Activated B cell treated with CpG ODN at 0.5 μM for 24 hours (primary cell): Measurements from ENCODE around the gene PLA2G5. TPM values are rescaled to one million over a fixed set of nuclear protein-coding genes. Genes with fewer than 3 reads are reported as not detected.

Source experiments
- ATAC-seq: fragments of 200-7000 bp; cut with Tn5 transposase; one replicate; pipeline ENCODE4 v1.10.0; 2021; ENCODE audit warnings: low read depth, mild to moderate bottlenecking, moderate library complexity
- CTCF ChIA-PET: fragments of 350-600 bp; sonication (Branson Sonifier 250); formaldehyde crosslinking; loops from one replicate; lab custom pipeline; 2021; ENCODE audit warnings: antibody characterized with exemption; lab: Charles Lee
- POLR2A ChIA-PET: fragments of 350-600 bp; sonication (Branson Sonifier 250); formaldehyde crosslinking; loops from one replicate; lab custom pipeline; 2021; ENCODE audit warnings: antibody characterized with exemption; lab: Charles Lee
- DNase-seq: peaks from one replicate; pipeline ENCODE4 v3.0.0; 2022
- H3K27ac Mint-ChIP-seq: one replicate; pipeline ENCODE4 v1.8.0; 2020; ENCODE audit warnings: mixed read lengths
- H3K27me3 Mint-ChIP-seq: one replicate; pipeline ENCODE4 v1.8.0; 2021; ENCODE audit warnings: mixed read lengths
- H3K36me3 Mint-ChIP-seq: one replicate; pipeline ENCODE4 v1.8.0; 2021; ENCODE audit warnings: low read depth, mixed read lengths
- H3K4me1 Mint-ChIP-seq: one replicate; pipeline ENCODE4 v1.8.0; 2021; ENCODE audit warnings: mixed read lengths
- H3K4me3 Mint-ChIP-seq: one replicate; pipeline ENCODE4 v1.8.0; 2020; ENCODE audit warnings: mild to moderate bottlenecking, mixed read lengths
- H3K9me3 Mint-ChIP-seq: one replicate; pipeline ENCODE4 v1.8.0; 2020; ENCODE audit warnings: mixed read lengths
- intact Hi-C: fragments of 100-400 bp; cut with micrococcal nuclease; formaldehyde crosslinking; loops from one replicate; pipeline ENCODE4 v1.15.1; 2024
- total RNA-seq: library from RNA; stranded (reverse); gene quantifications from 2 replicates; pipeline ENCODE4 v1.2.3, GENCODE V29; 2022
- TF ChIP-seq, protein P1 (sequence below): fragments of 200-600 bp; IDR thresholded peaks from one replicate; pipeline ENCODE4 v1.8.0; 2022; ENCODE audit warnings: antibody characterized with exemption, mild to moderate bottlenecking

The PLA2G5 gene
- total RNA-seq, 1 donor from 2014 or later, result not detected

DNA sequence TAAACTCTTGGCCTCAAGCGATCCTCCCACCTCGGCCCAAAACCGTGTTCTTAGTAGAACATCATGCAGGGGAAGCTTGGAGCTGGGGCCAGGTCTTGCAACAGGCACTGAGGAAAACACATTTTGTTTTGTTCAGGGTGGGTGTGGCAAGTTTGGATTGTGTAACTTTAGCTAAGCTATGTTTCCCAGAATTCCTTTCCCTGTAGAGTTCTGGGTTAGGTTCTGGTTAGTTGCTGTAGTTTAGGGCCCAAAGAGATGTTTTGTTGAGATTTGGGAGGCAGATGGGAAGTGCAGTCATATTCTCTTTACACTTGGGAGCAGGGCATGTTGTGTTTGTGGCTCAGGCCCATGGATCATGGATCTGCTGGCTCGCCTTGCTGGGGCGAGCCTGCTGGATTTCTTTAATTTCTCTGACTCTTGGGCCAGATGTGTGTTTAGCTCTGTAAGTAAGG lies 24.0 kb downstream of the PLA2G5 start:
- Mint-ChIP-seq H3K4me3 (no peak overlapping the region), H3K27ac (no peak overlapping the region), H3K9me3 (no peaks in the 10 kb centered on the region), H3K36me3 (no peaks in the 10 kb centered on the region), H3K4me1 (no peaks in the 10 kb centered on the region), H3K27me3 (no peaks in the 10 kb centered on the region)
- CTCF ChIA-PET, result no interaction called here
- DNase-seq (no peak), ATAC-seq (no peak)
- intact Hi-C loops, result no loop called here
- TF ChIP-seq, protein P1, sequence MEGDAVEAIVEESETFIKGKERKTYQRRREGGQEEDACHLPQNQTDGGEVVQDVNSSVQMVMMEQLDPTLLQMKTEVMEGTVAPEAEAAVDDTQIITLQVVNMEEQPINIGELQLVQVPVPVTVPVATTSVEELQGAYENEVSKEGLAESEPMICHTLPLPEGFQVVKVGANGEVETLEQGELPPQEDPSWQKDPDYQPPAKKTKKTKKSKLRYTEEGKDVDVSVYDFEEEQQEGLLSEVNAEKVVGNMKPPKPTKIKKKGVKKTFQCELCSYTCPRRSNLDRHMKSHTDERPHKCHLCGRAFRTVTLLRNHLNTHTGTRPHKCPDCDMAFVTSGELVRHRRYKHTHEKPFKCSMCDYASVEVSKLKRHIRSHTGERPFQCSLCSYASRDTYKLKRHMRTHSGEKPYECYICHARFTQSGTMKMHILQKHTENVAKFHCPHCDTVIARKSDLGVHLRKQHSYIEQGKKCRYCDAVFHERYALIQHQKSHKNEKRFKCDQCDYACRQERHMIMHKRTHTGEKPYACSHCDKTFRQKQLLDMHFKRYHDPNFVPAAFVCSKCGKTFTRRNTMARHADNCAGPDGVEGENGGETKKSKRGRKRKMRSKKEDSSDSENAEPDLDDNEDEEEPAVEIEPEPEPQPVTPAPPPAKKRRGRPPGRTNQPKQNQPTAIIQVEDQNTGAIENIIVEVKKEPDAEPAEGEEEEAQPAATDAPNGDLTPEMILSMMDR, result no peak
- POLR2A ChIA-PET, result no interaction called here

DNA sequence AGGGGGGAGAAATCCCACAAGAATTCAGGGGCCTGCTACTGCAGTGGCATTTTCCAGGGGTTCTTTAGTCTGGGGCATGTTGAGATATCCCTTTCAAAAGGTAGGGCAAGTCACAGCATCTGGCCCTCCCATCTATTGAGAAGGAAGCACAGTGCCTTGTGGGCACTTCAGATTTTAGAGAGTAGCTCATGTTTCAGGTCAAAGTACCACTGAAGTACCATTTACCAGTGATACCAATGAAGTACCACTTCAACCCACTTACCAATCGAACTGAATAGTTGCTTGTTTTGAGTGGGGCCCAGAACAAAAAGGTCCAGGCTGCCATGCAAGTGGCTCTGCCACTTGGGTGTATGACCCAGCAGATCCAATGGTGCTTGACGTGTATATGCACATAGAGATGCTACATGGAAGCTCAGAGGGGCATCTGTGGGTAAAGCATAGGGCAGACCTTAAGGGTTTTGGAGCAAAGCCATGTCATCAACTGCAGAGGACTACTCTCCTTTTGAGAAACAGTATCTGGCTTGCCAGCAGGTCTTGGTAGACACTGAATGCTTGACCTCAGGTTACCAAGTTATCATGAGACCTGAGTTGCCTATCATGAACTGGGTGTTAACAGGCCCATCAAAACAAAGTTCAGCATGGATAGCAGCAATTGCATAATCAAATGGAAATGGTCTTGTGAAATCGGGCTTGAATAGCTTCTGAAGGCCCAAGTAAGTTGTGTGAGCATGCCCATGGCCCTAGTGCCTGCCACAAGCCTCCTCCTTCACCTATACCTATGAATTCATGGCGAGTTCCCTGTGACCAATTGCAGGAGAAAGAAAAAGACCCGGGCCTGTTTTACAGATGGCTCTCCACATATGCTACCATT lies 25.8 kb downstream of the PLA2G5 start:
- ATAC-seq, result no peak

DNA sequence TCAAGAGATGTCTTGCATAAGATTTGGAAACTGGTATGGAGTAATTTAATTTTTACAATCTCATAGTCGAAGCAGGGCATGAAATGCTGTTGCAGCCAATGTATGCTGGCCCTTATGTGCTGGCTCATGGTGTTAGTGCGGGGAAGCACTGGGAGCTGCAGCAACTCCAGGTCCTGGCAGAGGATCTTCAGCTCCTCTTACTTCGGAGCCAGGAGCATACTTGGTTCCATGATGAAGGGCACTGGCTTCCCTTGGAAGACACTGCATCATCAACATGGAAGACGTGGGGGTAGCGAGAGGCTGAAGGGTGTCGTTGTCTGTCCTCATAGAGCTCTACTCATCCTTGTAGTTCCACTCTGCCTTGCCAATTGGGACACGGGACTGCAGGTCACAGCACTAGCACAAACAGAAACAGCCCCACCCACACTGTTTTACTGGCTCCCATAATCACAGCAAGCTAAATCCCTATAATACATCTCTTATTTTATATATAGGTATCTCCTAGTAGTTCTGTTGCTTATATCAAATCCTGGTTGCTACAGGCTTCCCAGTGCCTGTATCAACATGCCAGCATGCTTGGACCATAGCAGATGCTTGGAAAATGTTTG lies 26.9 kb downstream of the PLA2G5 start:
- TF ChIP-seq, protein P1, result no peak
- H3K4me3 Mint-ChIP-seq, result no peak overlapping the region
- H3K27me3 Mint-ChIP-seq, result no peaks in the 10 kb centered on the region
- intact Hi-C loops, result no loop called here
- DNase-seq (no peak), ATAC-seq (no peak)
- ChIA-PET POLR2A (interaction anchor here (0.6 kb wide), 1 partner anchor 1440 kb away, joined by 6 read pairs; no protein-coding TSS in a partner anchor), CTCF (no interaction called here)
- no peaks in the 10 kb centered on the region for H3K36me3 Mint-ChIP-seq
- H3K27ac Mint-ChIP-seq, result no peak overlapping the region
- H3K9me3 Mint-ChIP-seq, result no peaks in the 10 kb centered on the region
- H3K4me1 Mint-ChIP-seq, result peaks cover 6% of the 10 kb centered on the region

More for the DNA sequence above, 25.8 kb downstream of the PLA2G5 start:
- H3K27me3 Mint-ChIP-seq, result no peaks in the 10 kb centered on the region
- no peaks in the 10 kb centered on the region for H3K9me3 Mint-ChIP-seq
- ChIA-PET POLR2A (no interaction called here), CTCF (no interaction called here)
- intact Hi-C loops, result no loop called here
- H3K27ac Mint-ChIP-seq, result no peak overlapping the region
- no peaks in the 10 kb centered on the region for H3K4me1 Mint-ChIP-seq
- H3K36me3 Mint-ChIP-seq, result no peaks in the 10 kb centered on the region
- DNase-seq, result no peak
- no peak overlapping the region for H3K4me3 Mint-ChIP-seq
- TF ChIP-seq, protein P1, result no peak

DNA sequence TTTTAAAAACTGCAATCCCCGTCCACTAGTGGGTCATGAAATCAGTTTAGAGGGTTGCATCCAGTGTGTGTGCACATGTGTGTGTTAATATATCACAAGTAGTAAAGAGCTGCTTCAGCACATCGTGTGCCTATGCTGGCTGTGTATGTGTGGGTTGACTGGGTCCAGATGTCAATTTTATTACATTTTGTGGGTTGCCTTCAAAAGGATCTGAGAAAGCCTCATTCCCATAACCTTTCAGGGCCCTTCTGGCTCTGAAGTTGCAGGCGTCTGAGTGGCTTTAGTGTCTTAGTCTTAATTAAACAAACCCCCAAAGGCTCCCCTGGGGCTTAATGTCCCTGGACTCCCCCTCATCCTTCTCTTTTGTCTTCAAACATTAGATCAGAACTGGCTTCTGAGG lies 29.5 kb downstream of the PLA2G5 start:
- CTCF ChIA-PET, result interaction anchor here (1.2 to 5.0 kb wide), 2 partner anchors 52 to 96 kb away, joined by 3 to 54 read pairs; no protein-coding TSS in a partner anchor
- no peak for ATAC-seq
- H3K4me3 Mint-ChIP-seq, result no peak overlapping the region
- intact Hi-C loops, result no loop called here
- H3K9me3 Mint-ChIP-seq, result no peaks in the 10 kb centered on the region
- TF ChIP-seq, protein P1, result no peak
- H3K27me3 Mint-ChIP-seq, result no peaks in the 10 kb centered on the region
- POLR2A ChIA-PET, result no interaction called here
- H3K27ac Mint-ChIP-seq, result no peak overlapping the region
- DNase-seq, result no peak
- no peaks in the 10 kb centered on the region for H3K36me3 Mint-ChIP-seq
- peaks cover 6% of the 10 kb centered on the region for H3K4me1 Mint-ChIP-seq
